Nasal cavity respiratory epithelium epithelial cell of viscerocranial mucosa (primary cell): ENCODE measurements around the gene POTEJ. TPM values are rescaled to one million over a fixed set of nuclear protein-coding genes. Genes with fewer than 3 reads are reported as not detected.

Experiments used
- total RNA-seq: library from RNA; depleted of rRNA; stranded (reverse); fragments of >200 nt; gene quantifications from 2 replicates; pipeline ENCODE4 v1.2.3, GENCODE V29; 2014

The POTEJ gene
- not detected in 2 replicates for total RNA-seq

DNA sequence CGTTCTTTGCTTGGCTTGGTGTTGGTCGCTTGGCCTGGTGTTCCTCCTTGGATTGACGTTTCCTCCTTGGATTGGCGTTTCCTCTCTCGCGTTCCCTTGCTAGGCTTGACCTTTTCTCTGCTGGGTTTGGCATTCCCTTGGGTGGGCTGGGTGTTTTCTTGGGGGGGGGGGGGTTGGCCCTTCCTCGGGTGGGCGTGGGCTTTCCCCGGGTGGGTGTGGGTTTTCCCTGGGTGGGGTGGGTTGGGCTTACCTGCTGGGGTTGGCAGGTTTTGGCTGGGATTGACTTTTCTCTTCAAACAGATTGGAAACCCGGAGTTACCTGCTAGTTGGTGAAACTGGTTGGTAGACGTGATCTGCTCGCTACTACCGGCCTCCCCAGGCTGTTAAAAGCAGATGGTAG is at the start of gene POTEJ:
Gene POTEJ (plus strand): TSS at position 301 of the 400 bp plus-strand sequence. CDS start 93 bp downstream, at position 394.

DNA sequence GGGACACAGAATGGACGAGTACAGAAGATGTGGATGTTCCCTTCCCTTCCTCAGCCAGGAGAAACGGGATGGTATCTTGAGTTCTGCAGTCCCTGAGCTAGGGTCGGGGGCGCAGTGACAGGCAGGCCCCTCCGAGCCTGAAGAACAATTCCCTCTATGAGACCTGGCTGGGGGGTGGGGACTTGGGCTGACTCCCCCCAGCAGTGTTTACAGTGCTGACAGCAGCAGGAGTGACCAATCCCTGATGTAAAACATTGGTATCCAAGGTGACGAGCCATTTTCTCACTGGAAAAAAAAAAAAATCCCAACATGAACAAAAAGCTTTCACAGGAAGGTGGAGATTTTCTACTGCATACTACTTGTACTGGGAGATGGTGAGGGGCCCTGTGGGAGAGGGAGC is 11.8 kb upstream of the POTEJ start, which contains the start of gene CFC1:
Gene CFC1 (minus strand): TSS at position 183 of the 400 bp plus-strand sequence. CDS start 288 bp downstream, outside the sequence.

Other genes starting within 250 kb of the POTEJ start
- not detected in 2 replicates for gene POTEI, start 102.1 kb upstream of the POTEJ start, total RNA-seq
- not detected in 2 replicates for gene CFC1B, start 90.2 kb upstream of the POTEJ start, total RNA-seq
- not detected in 2 replicates for gene CFC1, start 11.9 kb upstream of the POTEJ start, total RNA-seq
- gene GPR148, start 117.6 kb downstream of the POTEJ start, total RNA-seq: not detected in 2 replicates
- gene AMER3, start 144.1 kb downstream of the POTEJ start, total RNA-seq: not detected in 2 replicates
- 81.3 and 81.4 TPM in 2 replicates for gene ARHGEF4, start 225.5 kb downstream of the POTEJ start, total RNA-seq